Measurements from ENCODE around the gene DCST2. TPM values are rescaled to one million over a fixed set of nuclear protein-coding genes. Genes with fewer than 3 reads are reported as not detected.

Gene DCST2
- polyA plus RNA-seq, 1 of the 3 experiments (the other 2 are of a cell fraction), result 0.76 TPM

DNA sequence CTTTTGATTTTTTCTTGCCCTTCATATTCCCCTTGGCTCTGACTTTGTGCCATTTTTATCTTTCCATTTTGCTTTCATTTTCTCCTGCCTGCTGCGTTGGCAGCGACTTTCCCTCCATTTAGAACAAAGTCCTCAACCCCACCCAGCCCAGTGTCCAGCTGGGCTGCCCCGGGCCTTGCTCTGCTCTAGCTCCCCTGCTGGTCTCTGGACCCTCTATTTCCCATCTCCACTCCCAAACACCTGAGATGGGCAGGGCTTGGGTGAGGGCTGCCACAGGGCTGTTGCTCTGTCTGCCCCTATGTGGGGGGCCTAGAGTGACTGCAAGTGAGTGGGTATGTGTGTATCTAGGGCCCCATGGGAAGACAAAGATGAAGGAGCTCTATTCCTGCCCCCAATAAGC is 10.2 kb upstream of the DCST2 start:
- Histone ChIP-seq H4K20me1 (ENCODE audit: insufficient read depth) (no peaks in the 10 kb centered on the region), H2AFZ (ENCODE audit: low read depth) (no peak overlapping the region; the same call in 1 of the 2 replicates), H3K4me1 (ENCODE audit: control insufficient read depth in 1 of 2, insufficient read depth in 2 of 2, low read depth in 1 of 2, low read length in 1 of 2) (peaks cover 7 to 15% of the 10 kb centered on the region in 2 experiments; a peak in 1 of 4 replicates), H3K27me3 (ENCODE audit: insufficient read depth) (no peaks in the 10 kb centered on the region), H3K9ac (no peak overlapping the region), H3K9me3 (no peaks in the 10 kb centered on the region), H3K4me2 (no peak overlapping the region), H3K9me2 (no peaks in the 10 kb centered on the region), H3K4me3 (ENCODE audit: low read depth in 2 of 2, low read length in 1 of 2) (no peak overlapping the region), H3K79me2 (ENCODE audit: insufficient read depth) (no peaks in the 10 kb centered on the region), H3F3A (replicated peaks; ENCODE audit: insufficient read depth) (no peaks in the 10 kb centered on the region), H3K27ac (ENCODE audit: low read depth in 2 of 2, low read length in 1 of 2) (no peak overlapping the region), H3K36me3 (replicated peaks in 1 of 2; ENCODE audit: control insufficient read depth in 1 of 2, insufficient read depth in 2 of 2, low read length in 1 of 2) (no peaks in the 10 kb centered on the region)
- 90% methylated on average over 3 of the region's 3 CpGs for WGBS (ENCODE audit: low lambda C conversion rate)
- TF ChIP-seq MXI1 (IDR thresholded peaks at IDR 0.05; ENCODE audit: low read depth, low read length) (no peak), POLR2AphosphoS5 (IDR thresholded peaks at IDR 0.05; ENCODE audit: low read depth, low read length) (no peak), YY1 (IDR thresholded peaks at IDR 0.05; ENCODE audit: low read depth) (no peak), FOXM1 (IDR thresholded peaks at IDR 0.05; ENCODE audit: low read depth) (no peak), EZH2phosphoT487 (IDR thresholded peaks at IDR 0.05; ENCODE audit: borderline replicate concordance, low read depth) (no peak), TCF12 (IDR thresholded peaks at IDR 0.05) (no peak), TEAD4 (IDR thresholded peaks at IDR 0.05; ENCODE audit: borderline replicate concordance, insufficient read depth) (no peak), SIN3A (IDR thresholded peaks at IDR 0.05; ENCODE audit: borderline replicate concordance, low read depth, low read length) (no peak)
- TF ChIP-seq, protein P1, sequence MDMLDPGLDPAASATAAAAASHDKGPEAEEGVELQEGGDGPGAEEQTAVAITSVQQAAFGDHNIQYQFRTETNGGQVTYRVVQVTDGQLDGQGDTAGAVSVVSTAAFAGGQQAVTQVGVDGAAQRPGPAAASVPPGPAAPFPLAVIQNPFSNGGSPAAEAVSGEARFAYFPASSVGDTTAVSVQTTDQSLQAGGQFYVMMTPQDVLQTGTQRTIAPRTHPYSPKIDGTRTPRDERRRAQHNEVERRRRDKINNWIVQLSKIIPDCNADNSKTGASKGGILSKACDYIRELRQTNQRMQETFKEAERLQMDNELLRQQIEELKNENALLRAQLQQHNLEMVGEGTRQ (IDR thresholded peaks at IDR 0.05; ENCODE audit: borderline replicate concordance, low read depth, low read length), result no peak
- ChIA-PET CTCF (interaction anchor here (1.0 to 26.0 kb wide), 12 partner anchors 11 to 124 kb away, joined by 3 to 573 read pairs (median 14); partner anchors contain the start of genes DCST1, DCST2, EFNA3 and EFNA4), POLR2A (interaction anchor here (0.7 to 1.6 kb wide), 6 partner anchors 9 to 83 kb away, joined by 3 to 8 read pairs (median 4); no protein-coding TSS in a partner anchor)
- no peak for DNase-seq

DNA sequence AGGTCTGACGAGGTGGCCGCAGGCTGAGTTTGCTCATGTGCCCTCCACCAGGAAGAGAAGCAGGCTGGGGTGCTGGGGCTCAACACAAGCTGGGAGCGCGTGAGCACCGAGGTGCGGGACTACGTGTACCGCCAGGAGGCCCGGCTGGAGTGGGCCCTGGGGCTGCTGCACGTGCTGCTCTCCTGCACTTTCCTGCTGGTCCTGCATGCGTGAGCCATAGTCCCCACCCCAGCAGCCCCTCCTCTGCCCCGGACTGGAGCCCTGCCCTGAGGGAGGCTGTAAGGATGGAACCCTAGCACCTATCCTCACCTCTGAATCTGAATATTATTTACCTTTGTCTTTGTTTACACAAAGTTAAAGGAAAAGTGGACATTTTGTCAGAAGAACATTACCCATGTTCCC is 9.7 kb upstream of the DCST2 start:
- WGBS (ENCODE audit: low lambda C conversion rate), result 86% methylated on average over 11 of the region's 12 CpGs
- Histone ChIP-seq H3K4me3 (ENCODE audit: low read depth in 2 of 2, low read length in 1 of 2) (no peak overlapping the region), H3K27me3 (ENCODE audit: insufficient read depth) (no peaks in the 10 kb centered on the region), H3K27ac (ENCODE audit: low read depth in 2 of 2, low read length in 1 of 2) (no peak overlapping the region), H3F3A (replicated peaks; ENCODE audit: insufficient read depth) (no peaks in the 10 kb centered on the region), H2AFZ (ENCODE audit: low read depth) (no peak overlapping the region), H3K9me3 (no peaks in the 10 kb centered on the region), H3K9ac (no peak overlapping the region), H3K79me2 (ENCODE audit: insufficient read depth) (no peaks in the 10 kb centered on the region), H3K36me3 (replicated peaks in 1 of 2; ENCODE audit: control insufficient read depth in 1 of 2, insufficient read depth in 2 of 2, low read length in 1 of 2) (no peaks in the 10 kb centered on the region), H3K4me2 (no peak overlapping the region), H3K4me1 (ENCODE audit: control insufficient read depth in 1 of 2, insufficient read depth in 2 of 2, low read depth in 1 of 2, low read length in 1 of 2) (peaks cover 7 to 15% of the 10 kb centered on the region in 2 experiments; a peak in 1 of 4 replicates), H3K9me2 (no peaks in the 10 kb centered on the region), H4K20me1 (ENCODE audit: insufficient read depth) (no peaks in the 10 kb centered on the region)
- ChIA-PET CTCF (interaction anchor here (1.0 to 26.0 kb wide), 11 partner anchors 8 to 124 kb away, joined by 3 to 573 read pairs (median 18); partner anchors contain the start of genes ADAM15, EFNA3 and EFNA4), POLR2A (interaction anchor here (1.1 to 1.6 kb wide), 3 partner anchors 15 to 44 kb away, joined by 3 to 5 read pairs (median 4); no protein-coding TSS in a partner anchor)
- DNase-seq, result no peak
- TF ChIP-seq NRF1 (IDR thresholded peaks at IDR 0.05; ENCODE audit: low read depth, low read length) (no peak), FOXM1 (IDR thresholded peaks at IDR 0.05; ENCODE audit: low read depth) (no peak), YY1 (IDR thresholded peaks at IDR 0.05; ENCODE audit: low read depth) (no peak), RCOR1 (IDR thresholded peaks at IDR 0.05; ENCODE audit: low read length) (no peak), RFX5 (IDR thresholded peaks at IDR 0.05; ENCODE audit: low read length) (no peak), SIN3A (IDR thresholded peaks at IDR 0.05; ENCODE audit: borderline replicate concordance, low read depth, low read length) (no peak), MXI1 (IDR thresholded peaks at IDR 0.05; ENCODE audit: low read depth, low read length) (no peak), FOSL2 (IDR thresholded peaks at IDR 0.05; ENCODE audit: borderline replicate concordance, low read depth) (no peak), EP300 (IDR thresholded peaks at IDR 0.05; ENCODE audit: borderline replicate concordance in 1 of 2, low read depth in 1 of 2, low read length in 1 of 2) (no peak), FOXJ3 (CRISPR knock-in tag; IDR thresholded peaks at IDR 0.05) (no peak), SMC3 (IDR thresholded peaks at IDR 0.05; ENCODE audit: low read depth, low read length) (no peak), POLR2AphosphoS5 (IDR thresholded peaks at IDR 0.05; ENCODE audit: low read depth, low read length) (no peak)
- TF ChIP-seq, protein P2, sequence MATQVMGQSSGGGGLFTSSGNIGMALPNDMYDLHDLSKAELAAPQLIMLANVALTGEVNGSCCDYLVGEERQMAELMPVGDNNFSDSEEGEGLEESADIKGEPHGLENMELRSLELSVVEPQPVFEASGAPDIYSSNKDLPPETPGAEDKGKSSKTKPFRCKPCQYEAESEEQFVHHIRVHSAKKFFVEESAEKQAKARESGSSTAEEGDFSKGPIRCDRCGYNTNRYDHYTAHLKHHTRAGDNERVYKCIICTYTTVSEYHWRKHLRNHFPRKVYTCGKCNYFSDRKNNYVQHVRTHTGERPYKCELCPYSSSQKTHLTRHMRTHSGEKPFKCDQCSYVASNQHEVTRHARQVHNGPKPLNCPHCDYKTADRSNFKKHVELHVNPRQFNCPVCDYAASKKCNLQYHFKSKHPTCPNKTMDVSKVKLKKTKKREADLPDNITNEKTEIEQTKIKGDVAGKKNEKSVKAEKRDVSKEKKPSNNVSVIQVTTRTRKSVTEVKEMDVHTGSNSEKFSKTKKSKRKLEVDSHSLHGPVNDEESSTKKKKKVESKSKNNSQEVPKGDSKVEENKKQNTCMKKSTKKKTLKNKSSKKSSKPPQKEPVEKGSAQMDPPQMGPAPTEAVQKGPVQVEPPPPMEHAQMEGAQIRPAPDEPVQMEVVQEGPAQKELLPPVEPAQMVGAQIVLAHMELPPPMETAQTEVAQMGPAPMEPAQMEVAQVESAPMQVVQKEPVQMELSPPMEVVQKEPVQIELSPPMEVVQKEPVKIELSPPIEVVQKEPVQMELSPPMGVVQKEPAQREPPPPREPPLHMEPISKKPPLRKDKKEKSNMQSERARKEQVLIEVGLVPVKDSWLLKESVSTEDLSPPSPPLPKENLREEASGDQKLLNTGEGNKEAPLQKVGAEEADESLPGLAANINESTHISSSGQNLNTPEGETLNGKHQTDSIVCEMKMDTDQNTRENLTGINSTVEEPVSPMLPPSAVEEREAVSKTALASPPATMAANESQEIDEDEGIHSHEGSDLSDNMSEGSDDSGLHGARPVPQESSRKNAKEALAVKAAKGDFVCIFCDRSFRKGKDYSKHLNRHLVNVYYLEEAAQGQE (IDR thresholded peaks at IDR 0.05; ENCODE audit: low read depth, low read length), result no peak
- TF ChIP-seq, protein P3, sequence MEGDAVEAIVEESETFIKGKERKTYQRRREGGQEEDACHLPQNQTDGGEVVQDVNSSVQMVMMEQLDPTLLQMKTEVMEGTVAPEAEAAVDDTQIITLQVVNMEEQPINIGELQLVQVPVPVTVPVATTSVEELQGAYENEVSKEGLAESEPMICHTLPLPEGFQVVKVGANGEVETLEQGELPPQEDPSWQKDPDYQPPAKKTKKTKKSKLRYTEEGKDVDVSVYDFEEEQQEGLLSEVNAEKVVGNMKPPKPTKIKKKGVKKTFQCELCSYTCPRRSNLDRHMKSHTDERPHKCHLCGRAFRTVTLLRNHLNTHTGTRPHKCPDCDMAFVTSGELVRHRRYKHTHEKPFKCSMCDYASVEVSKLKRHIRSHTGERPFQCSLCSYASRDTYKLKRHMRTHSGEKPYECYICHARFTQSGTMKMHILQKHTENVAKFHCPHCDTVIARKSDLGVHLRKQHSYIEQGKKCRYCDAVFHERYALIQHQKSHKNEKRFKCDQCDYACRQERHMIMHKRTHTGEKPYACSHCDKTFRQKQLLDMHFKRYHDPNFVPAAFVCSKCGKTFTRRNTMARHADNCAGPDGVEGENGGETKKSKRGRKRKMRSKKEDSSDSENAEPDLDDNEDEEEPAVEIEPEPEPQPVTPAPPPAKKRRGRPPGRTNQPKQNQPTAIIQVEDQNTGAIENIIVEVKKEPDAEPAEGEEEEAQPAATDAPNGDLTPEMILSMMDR (IDR thresholded peaks at IDR 0.05), result no peak
- TF ChIP-seq, protein P4, sequence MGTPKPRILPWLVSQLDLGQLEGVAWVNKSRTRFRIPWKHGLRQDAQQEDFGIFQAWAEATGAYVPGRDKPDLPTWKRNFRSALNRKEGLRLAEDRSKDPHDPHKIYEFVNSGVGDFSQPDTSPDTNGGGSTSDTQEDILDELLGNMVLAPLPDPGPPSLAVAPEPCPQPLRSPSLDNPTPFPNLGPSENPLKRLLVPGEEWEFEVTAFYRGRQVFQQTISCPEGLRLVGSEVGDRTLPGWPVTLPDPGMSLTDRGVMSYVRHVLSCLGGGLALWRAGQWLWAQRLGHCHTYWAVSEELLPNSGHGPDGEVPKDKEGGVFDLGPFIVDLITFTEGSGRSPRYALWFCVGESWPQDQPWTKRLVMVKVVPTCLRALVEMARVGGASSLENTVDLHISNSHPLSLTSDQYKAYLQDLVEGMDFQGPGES (IDR thresholded peaks at IDR 0.05; ENCODE audit: low read depth, low read length), result no peak
